Transverse colon (tissue), 4 donors: ENCODE measurements around the gene SLMAP. TPM values are rescaled to one million over a fixed set of nuclear protein-coding genes. Genes with fewer than 3 reads are reported as not detected.

Source experiments
- DNase-seq: peaks from one replicate; pipeline ENCODE4 v3.0.0-alpha.2; 2019
- H3K27ac ChIP-seq, 4 donors: fragments of 200-600 bp; sonication (generic); 2 replicates each; pipeline ENCODE4 v1.5.1; 2016 to 2018; ENCODE audit warnings: inconsistent platforms in 4 of 4
- H3K27me3 ChIP-seq: fragments of 200-600 bp; sonication (generic); 2 replicates; pipeline ENCODE4 v1.5.1; 2017; ENCODE audit warnings: inconsistent platforms
- H3K36me3 ChIP-seq, 4 donors: fragments of 200-600 bp; sonication (generic); 2 replicates each; pipeline ENCODE4 v1.5.1; 2017 to 2019; ENCODE audit warnings: inconsistent platforms in 4 of 4
- H3K4me1 ChIP-seq, 4 donors: fragments of 200-600 bp; sonication (generic); 2 replicates each; pipeline ENCODE4 v1.5.1; 2017 to 2020; ENCODE audit warnings: inconsistent platforms in 4 of 4
- H3K4me3 ChIP-seq, 4 donors: fragments of 200-600 bp; sonication (generic); 1 replicate in 1 of 4; 2 replicates in 3 of 4; pipeline versions ENCODE4 v1.5.1 to v1.6.1; 2017 to 2019; ENCODE audit warnings: inconsistent platforms in 4 of 4
- H3K9me3 ChIP-seq, 2 donors: fragments of 200-600 bp; sonication (generic); 2 replicates each; pipeline ENCODE4 v1.5.1; 2017 to 2019; ENCODE audit warnings: inconsistent platforms in 2 of 2
- CTCF ChIP-seq, 5 experiments: fragments of 200-600 bp in 3 of 5; fragments of 450-650 bp in 2 of 5; sonication (generic) in 3 of 5; IDR thresholded peaks; 1 replicate in 2 of 5; 2 replicates in 3 of 5; pipeline ENCODE4 v1.5.1; 2016 to 2017; ENCODE audit warnings: antibody characterized with exemption in 5 of 5, inconsistent platforms in 3 of 5, mild to moderate bottlenecking in 2 of 5, moderate library complexity in 1 of 5
- EP300 ChIP-seq: sonication (generic); formaldehyde crosslinking; IDR thresholded peaks from one replicate; pipeline ENCODE4 v1.6.1; 2017; ENCODE audit warnings: antibody characterized with exemption, low read depth
- POLR2A ChIP-seq: fragments of 450-650 bp; IDR thresholded peaks from one replicate; pipeline ENCODE4 v1.6.1; 2016; ENCODE audit warnings: antibody characterized with exemption, mild to moderate bottlenecking, moderate library complexity
- POLR2AphosphoS5 ChIP-seq, 3 donors: sonication (generic); formaldehyde crosslinking; IDR thresholded peaks; one replicate each; pipeline ENCODE4 v1.6.1; 2016; ENCODE audit warnings: antibody characterized with exemption in 3 of 3
- WGBS, 2 donors: methylation state at CpG; one replicate each; pipeline ENCODE4 v1.1.5; 2018; ENCODE audit warnings: low coverage in 1 of 2; 5-methylcytosine and 5-hydroxymethylcytosine counted together
- in situ Hi-C, 4 donors: fragments of 200-750 bp; cut with MboI; loops; one replicate each; pipeline versions ENCODE4 v1.15.0 to v1.15.1; 2017; ENCODE audit warnings: low sequenced_read_pairs in 3 of 4, low pct_ligation_motif_present in 1 of 4, low pct_unique_long_range_greater_than_20kb in 1 of 4
- intact Hi-C: fragments of 100-400 bp; cut with DNase I; formaldehyde crosslinking; loops from one replicate; pipeline ENCODE4 v1.15.1; 2023; ENCODE audit warnings: low total_unique reads
- total RNA-seq, 4 donors: library from RNA; depleted of rRNA; stranded (reverse); fragments of >200 nt; gene quantifications; one replicate each; pipeline ENCODE4 v1.1.0, GENCODE V29; 2016

Gene SLMAP
- total RNA-seq, 4 donors from 2014 or later = 111 to 162 (median 119) TPM

- H3K4me3 ChIP-seq = no peak overlapping the region
- intact Hi-C loops (no loop called here), in situ Hi-C loops (no loop called here)
- H3K27ac ChIP-seq = peak overlapping the region; percentile 39 to 69 (median 64)
- TF ChIP-seq POLR2AphosphoS5 (IDR thresholded peaks at IDR 0.05) = no peak
- TF ChIP-seq CTCF (IDR thresholded peaks at IDR 0.05) = no peak
- no peak for TF ChIP-seq EP300
- no peak for TF ChIP-seq POLR2A
- peaks cover 15 to 63% (median 35%) of the 10 kb centered on the region in 4 donors for H3K4me1 ChIP-seq
- H3K27me3 ChIP-seq = no peaks in the 10 kb centered on the region
- WGBS, 2 donors = 96% methylated on average over 5 of the region's 5 CpGs; no CpG with 5 or more reads in 1 of the 2 donors
- no peaks in the 10 kb centered on the region for H3K36me3 ChIP-seq
- DNase-seq = no peak
- no peaks in the 10 kb centered on the region for H3K9me3 ChIP-seq
Measured at GRCh38 chr3:57968501-57968900, 212.4 kb downstream of the SLMAP start.

- Histone ChIP-seq H3K4me3 (peak overlapping the region in 1 of 4 donors; percentile 16), H3K4me1 (peaks cover 16 to 90% (median 58%) of the 10 kb centered on the region in 4 donors), H3K9me3 (no peaks in the 10 kb centered on the region), H3K27me3 (no peaks in the 10 kb centered on the region), H3K27ac (peak overlapping the region; percentile 82 to 91 (median 86)), H3K36me3 (no peaks in the 10 kb centered on the region)
- WGBS, 2 donors = 56 to 57% methylated on average over 4 of the region's 4 CpGs
- in situ Hi-C loops (no loop called here), intact Hi-C loops (no loop called here)
- TF ChIP-seq EP300 = peak; percentile 85
- TF ChIP-seq CTCF (IDR thresholded peaks at IDR 0.05) = no peak
- TF ChIP-seq POLR2A = peak; percentile 32
- TF ChIP-seq POLR2AphosphoS5 (IDR thresholded peaks at IDR 0.05) = peak in 2 of 3 donors; percentile 65 to 75
- DNase-seq = peak; percentile 97
Measured at GRCh38 chr3:57971975-57972374, 215.9 kb downstream of the SLMAP start.

DNA sequence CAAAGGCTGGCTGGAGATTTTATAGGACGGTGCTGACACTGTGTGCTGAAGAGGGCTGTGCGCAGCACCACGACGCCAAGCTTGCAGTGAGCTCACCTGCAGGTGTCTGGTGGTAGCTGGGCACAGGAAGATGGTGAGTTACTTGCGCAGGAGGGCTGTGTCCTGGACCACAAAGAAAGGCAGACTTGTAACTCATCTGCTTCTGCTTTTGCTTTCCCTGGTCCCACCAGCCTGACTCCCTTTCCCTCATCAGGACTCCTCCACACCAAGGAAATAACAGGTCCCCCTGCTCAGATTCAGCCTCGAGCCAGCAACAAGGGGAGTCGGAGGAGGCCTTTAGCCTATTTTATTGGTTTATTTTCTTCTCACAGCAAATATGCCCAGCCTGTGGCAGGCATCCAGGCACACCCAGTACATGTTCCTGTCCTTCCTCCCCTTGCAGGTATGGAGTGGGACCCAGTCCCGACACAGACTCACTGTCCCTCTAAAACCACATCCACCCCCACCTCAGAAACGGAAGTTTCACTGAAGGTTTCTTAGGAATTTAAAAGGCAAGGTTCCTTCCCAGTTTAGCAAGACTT, 216.5 kb downstream of the SLMAP start:
- Histone ChIP-seq H3K27me3 (no peaks in the 10 kb centered on the region), H3K4me1 (peaks cover 10 to 91% (median 60%) of the 10 kb centered on the region in 4 donors), H3K27ac (peak overlapping the region; percentile 82 to 91 (median 86)), H3K36me3 (no peaks in the 10 kb centered on the region), H3K4me3 (peak overlapping the region in 1 of 4 donors; percentile 16), H3K9me3 (no peaks in the 10 kb centered on the region)
- WGBS, 2 donors = 19 to 48% methylated on average over 8 to 9 of the region's 9 CpGs
- in situ Hi-C loops (no loop called here), intact Hi-C loops (no loop called here)
- TF ChIP-seq POLR2AphosphoS5 (IDR thresholded peaks at IDR 0.05) (peak in 2 of 3 donors; percentile 38 to 63), CTCF (IDR thresholded peaks at IDR 0.05) (peak in 2 of 5 experiments; percentile 13 to 45), POLR2A (peak; percentile 27), EP300 (no peak)
- peak; percentile 87 for DNase-seq

DNA sequence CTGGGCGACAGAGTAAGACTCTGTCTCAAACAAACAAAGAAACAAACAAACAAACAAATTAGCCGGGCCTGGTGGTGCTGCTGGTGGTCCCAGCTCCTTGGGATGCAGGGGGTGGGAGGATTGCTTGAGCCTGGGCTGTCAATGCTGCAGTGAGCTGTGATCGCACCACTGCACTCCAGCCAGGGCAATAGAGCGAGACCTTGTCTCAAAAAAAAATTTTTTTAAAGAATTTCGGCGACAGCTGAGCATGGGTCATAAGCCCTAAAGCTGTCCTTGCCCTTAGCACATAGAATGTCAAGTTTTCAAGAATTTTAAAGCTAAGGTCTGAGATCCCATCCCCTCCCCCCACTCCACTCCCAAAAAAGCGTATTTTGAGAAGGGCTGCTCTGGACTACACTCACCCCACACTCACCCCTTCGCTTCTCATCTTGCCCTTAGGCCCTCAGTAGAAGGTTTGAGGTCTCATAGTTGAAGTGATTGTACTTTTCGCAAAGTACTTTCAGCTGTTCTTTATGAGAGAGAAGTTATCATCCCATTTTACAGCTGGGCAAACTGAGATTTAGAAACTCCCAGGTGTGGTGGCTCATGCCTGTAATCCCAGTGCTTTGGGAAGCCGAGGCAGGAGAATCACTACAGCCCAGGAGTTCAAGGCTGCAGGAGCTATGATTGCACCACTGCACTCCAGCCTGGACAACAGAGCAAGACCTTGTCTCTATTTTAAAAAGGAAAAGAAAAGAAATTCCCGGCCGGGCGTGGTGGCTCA, 217.8 kb downstream of the SLMAP start:
- in situ Hi-C loops = no loop called here
- intact Hi-C loops = no loop called here
- H3K4me1 ChIP-seq = peaks cover 7 to 93% (median 70%) of the 10 kb centered on the region in 4 donors

More for the DNA sequence above, 217.8 kb downstream of the SLMAP start:
- DNase-seq = no peak
- Histone ChIP-seq H3K9me3 (no peaks in the 10 kb centered on the region), H3K36me3 (no peaks in the 10 kb centered on the region), H3K27ac (peak overlapping the region; percentile 82 to 91 (median 86)), H3K27me3 (no peaks in the 10 kb centered on the region), H3K4me3 (no peak overlapping the region)
- TF ChIP-seq POLR2AphosphoS5 (IDR thresholded peaks at IDR 0.05) (no peak), EP300 (no peak), POLR2A (peak; percentile 15), CTCF (IDR thresholded peaks at IDR 0.05) (no peak)
- 87 to 90% methylated on average over 7 to 13 of the region's 13 CpGs for WGBS, 2 donors
